Activated CD8-positive, alpha-beta memory T cell treated with anti-CD3 and anti-CD28 coated beads, Interleukin-2, amount 10 ng/mL, durations not matched to agents 7 days and 5 days (primary cell): ENCODE results near the gene RNF167. TPM values are rescaled to one million over a fixed set of nuclear protein-coding genes. Genes with fewer than 3 reads are reported as not detected.

Source experiments
- ATAC-seq: fragments of 150-1000 bp; cut with Tn5 transposase; one replicate; pipeline ENCODE4 v1.10.0; 2021; ENCODE audit warnings: moderate library complexity
- CTCF ChIA-PET: fragments of 350-600 bp; sonication (Branson Sonifier 250); formaldehyde crosslinking; loops from one replicate; lab custom pipeline; 2021; ENCODE audit warnings: antibody characterized with exemption; lab: Charles Lee
- DNase-seq: peaks from one replicate; pipeline ENCODE4 v3.0.0-alpha.2; 2020
- H3K27ac Mint-ChIP-seq: one replicate; pipeline ENCODE4 v1.8.0; 2021; ENCODE audit warnings: mild to moderate bottlenecking, mixed read lengths
- H3K27me3 Mint-ChIP-seq: one replicate; pipeline ENCODE4 v1.8.0; 2021; ENCODE audit warnings: mixed read lengths
- H3K36me3 Mint-ChIP-seq: one replicate; pipeline ENCODE4 v1.8.0; 2021; ENCODE audit warnings: mild to moderate bottlenecking, mixed read lengths
- H3K4me1 Mint-ChIP-seq: one replicate; pipeline ENCODE4 v1.8.0; 2021; ENCODE audit warnings: mixed read lengths
- H3K4me3 Mint-ChIP-seq: one replicate; pipeline ENCODE4 v1.8.0; 2021; ENCODE audit warnings: mild to moderate bottlenecking, moderate library complexity, mixed read lengths
- H3K9me3 Mint-ChIP-seq: one replicate; pipeline ENCODE4 v1.8.0; 2022; ENCODE audit warnings: low read depth, mixed read lengths
- total RNA-seq, 2 experiments: library from RNA; stranded (reverse); gene quantifications; one replicate each; pipeline ENCODE4 v1.2.3, GENCODE V29; 2021

Gene RNF167
- total RNA-seq, 2 experiments from 2014 or later: 226 to 273 TPM

DNA sequence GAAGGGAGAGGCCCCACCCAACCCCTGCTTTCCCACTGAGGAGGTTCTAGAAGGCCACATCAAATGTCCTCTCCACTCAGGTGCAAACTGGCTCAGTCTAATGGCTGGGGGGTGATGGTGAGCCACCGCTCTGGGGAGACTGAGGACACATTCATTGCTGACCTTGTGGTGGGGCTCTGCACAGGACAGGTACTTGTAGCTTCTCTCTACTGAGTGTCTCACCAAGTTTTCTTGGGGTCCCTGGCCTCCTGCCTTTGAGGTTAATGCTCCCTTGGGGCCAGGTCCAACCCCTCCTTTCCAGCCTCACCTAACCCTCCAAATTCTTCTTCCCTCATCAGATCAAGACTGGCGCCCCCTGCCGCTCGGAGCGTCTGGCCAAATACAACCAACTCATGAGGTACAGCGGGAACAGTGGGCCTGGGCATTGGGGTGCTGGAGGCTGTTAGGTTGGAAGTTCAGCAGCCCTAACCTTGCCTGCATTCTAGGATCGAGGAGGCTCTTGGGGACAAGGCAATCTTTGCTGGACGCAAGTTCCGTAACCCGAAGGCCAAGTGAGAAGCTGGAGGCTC, 16.5 kb downstream of the RNF167 start:
- DNase-seq: no peak
- no peak overlapping the region for H3K27ac Mint-ChIP-seq
- H3K36me3 Mint-ChIP-seq: peaks cover 6% of the 10 kb centered on the region
- peaks cover under 1% of the 10 kb centered on the region for H3K4me1 Mint-ChIP-seq
- CTCF ChIA-PET: interaction anchor here (1.4 to 3.7 kb wide), 4 partner anchors 11 to 47 kb away, joined by 6 to 17 read pairs (median 12); partner anchors contain the start of genes RNF167, SLC25A11 and SPAG7
- H3K9me3 Mint-ChIP-seq: no peaks in the 10 kb centered on the region
- no peak overlapping the region for H3K4me3 Mint-ChIP-seq
- no peak for ATAC-seq
- no peaks in the 10 kb centered on the region for H3K27me3 Mint-ChIP-seq

DNA sequence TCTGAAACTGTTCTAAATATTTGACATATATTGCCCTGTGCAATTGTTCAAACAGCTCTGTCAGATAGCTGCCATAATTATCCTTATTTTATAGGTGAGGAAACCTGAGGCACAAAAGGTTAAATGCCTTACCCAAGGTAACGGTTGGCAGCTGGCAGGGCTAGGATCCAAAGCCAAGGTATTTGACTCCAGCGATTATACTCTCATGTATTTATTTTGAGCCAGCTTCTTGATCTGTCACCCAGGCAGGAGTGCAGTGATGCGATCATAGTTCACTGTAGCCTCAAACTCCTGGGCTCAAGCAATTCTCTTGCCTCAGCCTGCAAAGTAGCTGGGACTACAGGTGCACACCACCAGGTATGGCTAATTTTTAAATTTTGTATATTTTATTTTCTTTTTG, 18.0 kb downstream of the RNF167 start:
- no peak overlapping the region for H3K27ac Mint-ChIP-seq
- no peaks in the 10 kb centered on the region for H3K4me1 Mint-ChIP-seq
- H3K4me3 Mint-ChIP-seq: no peak overlapping the region
- no peak for DNase-seq
- H3K36me3 Mint-ChIP-seq: peaks cover 7% of the 10 kb centered on the region
- no peaks in the 10 kb centered on the region for H3K9me3 Mint-ChIP-seq
- CTCF ChIA-PET: interaction anchor here (1.4 to 3.7 kb wide), 4 partner anchors 9 to 49 kb away, joined by 6 to 17 read pairs (median 12); partner anchors contain the start of genes RNF167, SLC25A11 and SPAG7
- no peaks in the 10 kb centered on the region for H3K27me3 Mint-ChIP-seq
- ATAC-seq: no peak

DNA sequence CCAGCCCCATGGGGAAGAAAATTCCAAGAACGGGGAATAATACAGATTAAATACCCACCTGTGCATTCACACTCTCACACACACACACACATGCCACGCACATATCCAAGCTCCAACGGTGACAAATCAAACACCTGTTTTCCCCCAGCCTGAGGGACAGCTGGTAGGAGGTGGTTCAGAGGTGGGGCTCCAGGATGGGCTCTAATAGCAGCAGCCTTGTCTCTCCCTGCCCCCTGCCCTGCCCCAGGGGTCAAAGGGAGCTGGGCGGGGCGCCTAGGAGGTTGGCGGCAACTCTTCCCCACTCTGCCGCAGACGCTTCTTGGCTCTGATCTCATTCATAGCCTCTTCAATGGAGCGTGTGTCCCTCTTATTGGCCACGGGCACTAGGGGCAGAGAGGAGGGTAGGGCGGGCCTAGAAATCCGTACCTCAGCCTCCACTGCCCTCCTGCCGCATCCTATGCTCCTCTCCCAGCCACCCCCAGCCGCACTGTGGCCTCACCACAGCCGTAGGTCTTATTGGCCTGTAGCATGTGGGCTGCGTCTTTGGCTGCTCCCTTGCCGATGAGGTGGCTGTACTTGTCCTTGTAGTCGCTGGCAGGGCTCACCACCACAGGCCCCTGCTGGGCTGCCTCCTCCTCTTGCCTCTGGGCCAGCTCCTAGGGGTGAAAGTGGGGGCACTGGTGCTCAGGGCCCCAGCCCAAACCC, 19.3 kb downstream of the RNF167 start:
- DNase-seq (no peak), ATAC-seq (no peak)
- H3K27me3 Mint-ChIP-seq: no peaks in the 10 kb centered on the region
- no peaks in the 10 kb centered on the region for H3K4me1 Mint-ChIP-seq
- no peak overlapping the region for H3K27ac Mint-ChIP-seq
- H3K9me3 Mint-ChIP-seq: no peaks in the 10 kb centered on the region
- no peak overlapping the region for H3K4me3 Mint-ChIP-seq
- CTCF ChIA-PET: interaction anchor here (3.7 kb wide), 1 partner anchor 8 kb away, joined by 17 read pairs; the partner anchor contains the start of gene SPAG7
- H3K36me3 Mint-ChIP-seq: peaks cover 7% of the 10 kb centered on the region

DNA sequence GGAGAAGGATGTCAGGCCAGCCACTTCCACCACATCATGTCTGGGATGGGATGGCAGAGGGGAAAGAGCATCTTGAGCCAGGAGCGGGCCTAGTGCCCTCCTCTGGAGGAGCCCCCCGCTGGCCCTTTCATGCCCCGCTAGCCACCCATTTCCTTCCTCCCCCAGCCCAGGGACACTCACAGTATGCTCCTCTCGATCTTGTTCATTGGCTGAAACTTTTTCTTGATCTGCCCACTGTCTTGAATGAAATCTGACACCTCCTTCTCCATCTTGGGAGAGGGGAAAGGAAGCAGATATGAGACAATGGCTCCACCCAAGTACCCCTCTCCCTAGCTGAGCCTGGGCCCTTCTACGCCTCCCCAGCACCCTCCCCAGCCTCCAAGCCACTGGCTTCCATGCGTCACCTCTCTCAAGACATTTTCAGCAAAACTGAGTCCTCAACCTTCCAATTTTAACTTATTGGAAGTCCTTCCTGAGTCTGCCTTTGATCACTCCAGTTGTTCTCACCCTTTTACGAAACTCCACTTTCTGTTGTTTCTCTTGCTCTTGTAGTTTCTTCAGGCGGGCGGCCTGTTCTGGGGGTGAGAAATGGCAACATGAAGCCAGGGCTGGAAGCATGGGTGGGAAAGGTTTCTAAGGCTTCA, 20.3 kb downstream of the RNF167 start:
- Mint-ChIP-seq H3K36me3 (peaks cover 12% of the 10 kb centered on the region), H3K27ac (no peak overlapping the region), H3K4me3 (no peak overlapping the region), H3K27me3 (no peaks in the 10 kb centered on the region), H3K4me1 (peaks cover 3% of the 10 kb centered on the region), H3K9me3 (no peaks in the 10 kb centered on the region)
- no peak for ATAC-seq
- CTCF ChIA-PET: no interaction called here
- no peak for DNase-seq

DNA sequence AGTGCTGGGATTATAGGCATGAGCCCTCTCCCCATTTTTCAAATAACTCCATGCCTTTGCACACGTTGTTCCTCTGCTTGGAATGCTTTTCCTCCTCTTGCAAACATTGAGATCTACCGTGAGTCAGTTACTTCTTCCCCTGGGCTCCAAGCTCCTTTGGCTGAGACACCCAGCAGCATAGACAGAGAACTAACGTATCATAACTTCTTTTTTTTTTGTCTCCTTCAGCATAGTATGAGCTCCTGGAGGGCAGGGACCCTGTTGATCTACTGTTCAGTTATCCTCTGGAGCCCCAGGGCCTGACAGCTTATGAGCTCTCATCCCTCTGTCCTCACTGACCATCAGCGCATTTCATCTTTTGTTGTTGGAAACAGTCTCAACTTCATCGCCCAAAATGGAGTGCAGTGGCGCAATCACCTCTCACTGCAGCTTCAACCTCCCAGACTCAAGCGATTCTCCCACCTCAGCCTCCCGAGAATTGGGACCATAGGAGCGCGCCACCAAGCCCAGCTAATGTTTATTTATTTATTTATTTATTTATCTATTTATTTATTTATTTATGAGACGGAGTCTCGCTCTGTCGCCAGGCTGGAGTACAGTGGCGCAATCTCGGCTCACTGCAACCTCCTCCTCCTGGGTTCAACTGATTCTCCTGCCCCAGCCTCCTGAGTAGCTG, 25.4 kb downstream of the RNF167 start:
- no peak overlapping the region for H3K27ac Mint-ChIP-seq
- H3K36me3 Mint-ChIP-seq: peaks cover 31% of the 10 kb centered on the region
- no peaks in the 10 kb centered on the region for H3K27me3 Mint-ChIP-seq
- peaks cover 30% of the 10 kb centered on the region for H3K4me1 Mint-ChIP-seq
- H3K4me3 Mint-ChIP-seq: peak overlapping the region; percentile 44
- no peak for ATAC-seq
- CTCF ChIA-PET: interaction anchor here (1.3 to 4.7 kb wide), 3 partner anchors 13 to 56 kb away, joined by 3 to 34 read pairs (median 31); partner anchors contain the start of gene PFN1
- DNase-seq: no peak
- no peaks in the 10 kb centered on the region for H3K9me3 Mint-ChIP-seq

DNA sequence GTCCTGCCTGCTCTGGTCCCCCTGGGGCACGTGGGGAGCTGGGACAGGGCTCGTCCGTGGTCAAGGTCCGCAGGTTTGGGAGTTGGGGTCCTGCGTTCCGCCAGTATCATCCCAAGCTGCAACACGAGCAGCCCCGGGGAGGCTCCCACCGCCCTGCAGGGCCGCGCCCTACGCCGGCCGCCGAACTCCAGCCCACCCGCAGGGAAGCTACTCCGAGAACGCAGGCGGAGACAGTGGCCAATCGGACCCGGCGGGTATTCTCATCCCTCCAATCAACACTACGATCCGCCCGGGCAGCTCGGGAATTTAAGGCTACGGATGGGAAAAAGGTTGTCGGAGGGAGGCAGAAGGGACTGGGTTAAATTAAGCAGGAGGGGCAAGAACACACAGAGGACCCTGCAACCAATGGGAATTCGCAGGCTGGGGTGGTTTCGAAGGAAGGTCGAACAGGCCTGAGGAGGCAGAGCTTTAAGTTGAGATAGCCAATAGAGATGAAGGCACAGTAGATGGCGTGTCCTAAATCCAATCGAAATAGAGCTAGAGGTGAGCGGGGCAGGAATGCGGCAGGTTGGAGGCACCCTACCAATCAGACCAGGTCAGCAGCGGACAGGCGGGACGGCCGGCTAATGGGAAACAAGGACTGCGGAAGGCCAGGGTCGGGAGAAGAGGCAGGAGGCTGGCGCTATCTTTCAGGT, 26.9 kb downstream of the RNF167 start:
- Mint-ChIP-seq H3K27me3 (no peaks in the 10 kb centered on the region), H3K36me3 (peaks cover 34% of the 10 kb centered on the region), H3K27ac (no peak overlapping the region), H3K4me1 (peaks cover 36% of the 10 kb centered on the region), H3K4me3 (no peak overlapping the region), H3K9me3 (no peaks in the 10 kb centered on the region)
- CTCF ChIA-PET: interaction anchor here (1.0 to 6.3 kb wide), 13 partner anchors 9 to 400 kb away, joined by 3 to 39 read pairs (median 9); partner anchors contain the start of genes CAMTA2, ENO3, PFN1 and RNF167
- ATAC-seq: peak; percentile 89
- peak; percentile 99 for DNase-seq

DNA sequence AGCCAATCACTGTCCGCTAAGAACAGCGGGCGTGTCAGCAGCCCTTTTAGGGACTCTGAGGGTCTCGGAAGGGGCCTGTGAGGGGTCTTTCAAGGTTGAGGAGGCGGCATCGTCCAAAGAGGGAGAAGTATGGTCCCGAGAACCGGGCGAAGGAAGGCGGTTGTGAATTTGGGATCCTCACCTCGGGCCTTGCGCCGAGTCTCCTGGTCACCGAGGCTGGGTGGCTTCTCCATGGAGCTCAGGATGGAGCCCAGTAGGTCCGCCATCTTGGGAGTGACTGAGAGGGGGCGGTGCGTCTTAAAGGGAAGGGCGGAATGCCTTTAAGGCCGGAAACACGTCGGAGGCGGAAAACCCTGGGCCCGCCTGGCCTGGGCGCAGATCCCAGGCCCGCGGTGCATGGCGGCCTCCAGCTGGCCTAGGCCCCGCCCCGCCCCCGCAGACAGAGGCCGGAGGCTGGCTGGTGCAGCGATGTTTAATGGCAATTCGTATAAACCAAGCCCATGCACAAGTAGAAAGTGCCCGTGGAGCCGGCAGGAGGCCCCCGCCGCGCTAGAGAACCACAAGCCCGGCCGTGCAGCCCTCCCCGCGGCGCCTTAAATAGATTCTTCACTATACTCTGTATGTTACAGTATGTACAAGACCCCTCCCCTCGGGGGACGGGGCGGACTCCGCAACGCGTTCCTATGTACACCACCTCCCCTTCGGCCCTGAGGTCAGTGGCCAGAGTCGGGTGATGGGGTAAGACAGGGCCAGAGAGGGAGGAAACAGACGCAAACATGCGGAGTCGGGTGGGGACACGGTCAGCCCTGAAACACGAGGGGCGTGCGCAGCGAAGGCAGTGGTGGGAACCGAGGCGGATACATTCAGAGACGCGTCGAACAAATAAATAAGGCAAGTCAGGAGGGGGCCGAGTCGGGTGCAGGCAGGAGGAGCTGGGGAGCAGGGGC, 27.7 kb downstream of the RNF167 start, which contains the start of gene SPAG7:
Gene SPAG7 (minus strand): TSS at position 279 of the 947 bp plus-strand sequence. CDS start 13 bp downstream, at position 266.
- no peak within 1 kb of the TSS for H3K27ac Mint-ChIP-seq
- ATAC-seq (peak; percentile 73), DNase-seq (peak; percentile 96)
- H3K4me1 Mint-ChIP-seq: peaks cover 36% of the 10 kb centered on the region
- H3K36me3 Mint-ChIP-seq: peaks cover 39% of the 10 kb centered on the region
- H3K9me3 Mint-ChIP-seq: no peaks in the 10 kb centered on the region
- CTCF ChIA-PET: interaction anchor here (0.7 to 6.3 kb wide), 16 partner anchors 10 to 401 kb away, joined by 3 to 39 read pairs (median 7); partner anchors contain the start of genes CAMTA2, ENO3, PFN1 and RNF167
- no peaks in the 10 kb centered on the region for H3K27me3 Mint-ChIP-seq
- no peak within 1 kb of the TSS for H3K4me3 Mint-ChIP-seq

DNA sequence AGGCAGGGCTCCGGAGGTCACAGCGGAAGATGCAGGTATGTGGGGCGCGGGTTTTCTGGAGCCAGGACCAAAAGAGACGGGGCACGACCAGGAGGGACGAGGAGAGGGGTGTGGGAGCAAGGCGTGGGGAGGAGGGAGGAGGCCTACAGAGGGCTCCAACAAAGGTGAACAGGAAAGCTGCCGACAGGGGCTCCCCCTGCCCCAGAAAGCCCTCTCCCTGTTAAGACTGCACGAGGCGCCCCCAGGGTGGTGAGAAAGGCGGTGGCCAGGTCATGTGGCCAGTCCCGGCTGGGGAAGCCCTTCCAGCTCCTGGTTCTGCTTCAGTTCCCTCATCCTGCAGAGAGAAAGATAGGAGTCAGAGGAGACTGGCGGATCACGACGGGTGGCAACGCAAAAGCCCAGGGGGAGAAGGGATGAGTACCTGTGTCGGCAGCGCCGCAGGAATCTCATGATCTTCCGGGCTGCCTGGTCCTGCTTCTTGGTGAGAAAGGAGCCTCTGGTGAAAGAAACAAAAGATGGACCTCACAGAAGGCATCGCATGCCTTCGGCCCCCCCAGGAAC, 28.5 kb downstream of the RNF167 start:
- DNase-seq (no peak), ATAC-seq (no peak)
- CTCF ChIA-PET: interaction anchor here (0.7 to 6.3 kb wide), 11 partner anchors 13 to 94 kb away, joined by 3 to 39 read pairs (median 8); partner anchors contain the start of genes CAMTA2, CHRNE, ENO3 and PFN1
- no peak overlapping the region for H3K4me3 Mint-ChIP-seq
- no peak overlapping the region for H3K27ac Mint-ChIP-seq
- H3K36me3 Mint-ChIP-seq: peaks cover 39% of the 10 kb centered on the region
- no peaks in the 10 kb centered on the region for H3K27me3 Mint-ChIP-seq
- H3K4me1 Mint-ChIP-seq: peaks cover 36% of the 10 kb centered on the region
- H3K9me3 Mint-ChIP-seq: no peaks in the 10 kb centered on the region

DNA sequence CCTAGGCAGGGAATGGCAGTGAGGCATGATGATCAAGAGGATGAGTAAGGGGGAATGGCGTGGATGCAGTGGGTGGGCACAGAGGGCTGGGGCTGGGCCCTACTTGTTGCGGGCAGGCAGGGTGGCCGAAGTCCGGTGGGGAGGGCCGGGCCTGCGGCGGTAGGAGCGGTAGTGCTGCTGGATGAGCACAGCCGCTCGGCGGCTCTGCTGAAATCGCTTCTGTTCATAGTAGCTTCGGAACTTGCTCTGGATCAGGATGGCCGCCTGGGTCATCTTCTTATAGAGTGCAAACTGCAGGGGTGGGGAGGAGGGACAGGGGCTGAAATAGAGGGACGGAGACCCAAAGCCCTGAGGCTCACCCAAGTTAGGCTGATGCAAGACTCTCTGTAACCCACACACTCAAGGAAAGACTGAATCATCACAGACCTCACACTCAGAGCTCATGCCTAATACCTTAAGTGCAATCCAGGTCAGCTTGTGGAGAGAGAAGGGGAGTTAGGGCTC, 29.0 kb downstream of the RNF167 start:
- Mint-ChIP-seq H3K36me3 (peaks cover 42% of the 10 kb centered on the region), H3K27me3 (no peaks in the 10 kb centered on the region), H3K4me1 (peaks cover 41% of the 10 kb centered on the region), H3K9me3 (no peaks in the 10 kb centered on the region), H3K27ac (no peak overlapping the region), H3K4me3 (no peak overlapping the region)
- DNase-seq (peak; percentile 71), ATAC-seq (no peak)
- CTCF ChIA-PET: interaction anchor here (1.0 to 6.3 kb wide), 6 partner anchors 12 to 94 kb away, joined by 3 to 39 read pairs (median 16); partner anchors contain the start of genes CAMTA2, CHRNE, RNF167 and SLC25A11

DNA sequence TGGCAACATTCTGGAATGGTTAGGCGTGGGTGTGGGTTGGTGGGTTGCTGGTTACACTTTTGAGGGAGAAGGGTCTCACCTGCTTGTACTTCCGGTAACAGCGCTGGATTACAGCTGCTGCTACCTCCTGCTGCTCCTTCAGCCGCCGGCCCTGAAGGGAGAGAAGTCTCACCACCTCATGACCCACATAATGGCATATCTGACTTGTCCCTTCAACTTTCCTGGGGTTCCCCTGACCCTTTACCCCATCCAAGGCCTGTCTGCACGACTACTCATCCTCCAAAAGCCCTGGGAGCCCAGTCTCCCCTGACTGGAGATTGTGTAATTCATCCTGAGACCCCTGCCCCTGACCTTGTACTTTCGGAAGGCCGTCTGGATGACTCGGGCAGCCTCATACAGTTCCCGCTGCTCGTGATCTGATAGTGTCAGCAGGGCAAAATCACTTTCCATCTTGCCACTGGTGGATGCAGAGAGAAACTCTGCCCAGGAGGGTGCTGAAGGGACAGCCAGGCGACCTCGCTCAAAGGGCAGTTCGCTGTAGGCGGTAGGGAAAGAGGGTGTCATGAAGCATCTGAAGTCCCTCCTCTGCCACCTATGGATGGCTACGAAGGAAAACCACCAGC, 29.6 kb downstream of the RNF167 start:
- peaks cover 42% of the 10 kb centered on the region for H3K36me3 Mint-ChIP-seq
- H3K4me3 Mint-ChIP-seq: no peak overlapping the region
- CTCF ChIA-PET: interaction anchor here (1.0 to 6.3 kb wide), 9 partner anchors 11 to 93 kb away, joined by 3 to 39 read pairs (median 5); partner anchors contain the start of genes CAMTA2, CHRNE, RNF167 and SLC25A11
- peaks cover 43% of the 10 kb centered on the region for H3K4me1 Mint-ChIP-seq
- no peaks in the 10 kb centered on the region for H3K9me3 Mint-ChIP-seq
- DNase-seq (no peak), ATAC-seq (no peak)
- no peaks in the 10 kb centered on the region for H3K27me3 Mint-ChIP-seq
- no peak overlapping the region for H3K27ac Mint-ChIP-seq
